Loucy (cell line): Measurements from ENCODE around the gene PROP1.
"Not testable (repeated sequence)": the region's sequence is repeated elsewhere in the genome, so short reads cannot be mapped to it uniquely, and the experiment has no call there.

Experiments
- H2AFZ ChIP-seq: fragments of 200-600 bp; sonication (generic); 2 replicates; pipeline ENCODE4 v1.6.0; 2016; ENCODE audit warnings: antibody characterized with exemption, mild to moderate bottlenecking, low read length, moderate library complexity
- H3F3A ChIP-seq: fragments of 200-600 bp; 2 replicates; pipeline ENCODE4 v1.6.0; 2016; ENCODE audit warnings: antibody characterized with exemption, low read depth, mild to moderate bottlenecking
- H3K27me3 ChIP-seq: fragments of 200-600 bp; sonication (generic); 2 replicates; pipeline ENCODE4 v1.6.1; 2014; ENCODE audit warnings: low read length, mild to moderate bottlenecking; ENCODE audit not compliant: insufficient read depth, poor library complexity, severe bottlenecking
- H3K36me3 ChIP-seq: fragments of 200-600 bp; sonication (generic); 2 replicates; pipeline ENCODE4 v1.6.1; 2016; ENCODE audit warnings: low read length; ENCODE audit not compliant: insufficient read depth
- H3K4me1 ChIP-seq: fragments of 200-600 bp; sonication (generic); 2 replicates; pipeline ENCODE4 v1.5.1; 2014; ENCODE audit warnings: low read length, mild to moderate bottlenecking; ENCODE audit not compliant: insufficient read depth, poor library complexity, severe bottlenecking
- H3K4me2 ChIP-seq: fragments of 200-600 bp; sonication (generic); 2 replicates; pipeline ENCODE4 v1.6.0; 2014; ENCODE audit warnings: antibody characterized with exemption, low read length, low read depth, mild to moderate bottlenecking; ENCODE audit not compliant: poor library complexity, severe bottlenecking
- H3K4me3 ChIP-seq: fragments of 200-600 bp; sonication (generic); 2 replicates; pipeline ENCODE4 v1.5.1; 2014; ENCODE audit warnings: low read length, mild to moderate bottlenecking, mixed read lengths; ENCODE audit not compliant: poor library complexity, severe bottlenecking
- H3K79me2 ChIP-seq: fragments of 200-600 bp; sonication (generic); 2 replicates; pipeline ENCODE4 v1.6.1; 2014; ENCODE audit warnings: low read length; ENCODE audit not compliant: insufficient read depth
- H3K9ac ChIP-seq: fragments of 200-600 bp; sonication (generic); 2 replicates; pipeline ENCODE4 v1.6.0; 2014; ENCODE audit warnings: mild to moderate bottlenecking, low read depth, low read length, moderate library complexity; ENCODE audit not compliant: poor library complexity, severe bottlenecking
- H3K9me2 ChIP-seq: fragments of 200-600 bp; sonication (generic); replicated peaks from 2 replicates; pipeline ENCODE4 v1.6.1; 2016; ENCODE audit warnings: low read depth, low read length, mixed read lengths
- H3K9me3 ChIP-seq: fragments of 200-600 bp; sonication (generic); 2 replicates; pipeline ENCODE4 v1.6.1; 2014; ENCODE audit warnings: mild to moderate bottlenecking, antibody characterized with exemption, low read length, low read depth; ENCODE audit not compliant: insufficient read depth
- H4K20me1 ChIP-seq: fragments of 200-600 bp; sonication (generic); 2 replicates; pipeline ENCODE4 v1.6.0; 2014; ENCODE audit warnings: antibody characterized with exemption, low read length, mild to moderate bottlenecking; ENCODE audit not compliant: insufficient read depth, poor library complexity, severe bottlenecking

Gene PROP1

DNA sequence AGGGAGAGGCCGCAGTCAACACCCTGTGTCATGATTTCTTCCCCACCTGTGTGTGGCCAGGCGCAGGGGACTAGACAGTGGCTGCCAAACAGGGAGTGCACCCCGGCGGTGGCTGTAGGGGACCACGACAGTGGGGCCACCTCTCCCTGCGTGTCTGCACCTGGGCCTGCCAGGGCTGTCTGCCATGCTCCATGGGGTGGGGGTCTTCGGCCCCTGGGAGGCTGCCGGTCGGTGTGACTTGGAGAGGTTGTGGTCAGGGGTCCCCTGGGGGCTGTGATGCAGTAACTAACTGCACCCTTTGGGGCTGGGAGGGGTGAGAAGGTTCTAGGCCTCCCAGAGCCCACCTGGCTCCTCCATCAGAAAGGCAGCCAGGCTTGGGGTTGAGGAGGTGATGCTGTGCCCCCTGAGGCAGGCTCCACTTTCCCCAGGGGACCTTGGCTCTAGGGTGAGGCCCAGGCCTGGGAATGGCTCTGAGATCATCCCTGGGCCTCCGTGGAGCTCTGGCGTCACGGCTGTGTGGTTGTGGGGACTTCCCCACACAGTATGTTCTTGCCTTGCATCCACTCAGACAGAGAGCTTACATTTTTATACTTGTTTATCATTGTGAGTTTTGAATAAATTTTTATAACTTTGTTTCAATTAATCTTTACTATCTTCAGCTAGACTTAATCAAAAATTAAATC, 50.3 kb downstream of the PROP1 start:
- not testable (repeated sequence) for H3K9me3 ChIP-seq, H3F3A ChIP-seq, H3K9ac ChIP-seq, H2AFZ ChIP-seq, H3K9me2 ChIP-seq, H4K20me1 ChIP-seq, H3K27me3 ChIP-seq, H3K4me1 ChIP-seq, H3K36me3 ChIP-seq, H3K79me2 ChIP-seq, H3K4me3 ChIP-seq, H3K4me2 ChIP-seq

DNA sequence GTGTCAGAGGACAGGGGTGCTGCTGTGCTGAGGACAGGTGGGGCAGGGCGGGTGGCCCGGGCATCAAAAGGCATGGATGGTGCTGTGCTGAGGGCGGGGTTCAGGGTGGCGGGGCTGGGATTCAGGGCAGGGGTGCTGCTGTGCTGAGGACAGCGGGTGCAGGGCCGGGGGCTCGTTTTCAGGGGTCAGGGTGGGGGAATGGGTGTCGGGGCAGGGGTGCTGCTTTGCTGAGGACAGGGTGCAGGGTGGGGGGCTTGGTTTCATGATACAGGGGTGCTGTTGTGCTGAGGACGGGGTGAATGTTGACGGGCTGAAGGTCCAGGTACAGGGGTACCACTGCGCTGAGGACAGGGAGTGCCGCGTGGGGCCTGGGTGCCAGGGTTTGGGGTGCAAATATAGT, 50.9 kb downstream of the PROP1 start:
- H3K27me3 ChIP-seq, H4K20me1 ChIP-seq, H3K9me2 ChIP-seq, H3K4me3 ChIP-seq, H3F3A ChIP-seq, H3K9me3 ChIP-seq, H3K9ac ChIP-seq, H2AFZ ChIP-seq, H3K36me3 ChIP-seq, H3K4me1 ChIP-seq, H3K79me2 ChIP-seq: not testable (repeated sequence)
- H3K4me2 ChIP-seq = peak overlapping the region; percentile 37

- not testable (repeated sequence) for H2AFZ ChIP-seq, H3K27me3 ChIP-seq, H4K20me1 ChIP-seq, H3K9ac ChIP-seq, H3K36me3 ChIP-seq, H3K4me1 ChIP-seq, H3F3A ChIP-seq, H3K9me2 ChIP-seq, H3K9me3 ChIP-seq, H3K79me2 ChIP-seq
- Histone ChIP-seq H3K4me2 (peak overlapping the region; percentile 37), H3K4me3 (peak overlapping the region; percentile 66)
Measured at GRCh38 chr5:177943805-177944736, 52.0 kb downstream of the PROP1 start.

- H3K79me2 ChIP-seq, H4K20me1 ChIP-seq, H3K27me3 ChIP-seq, H2AFZ ChIP-seq, H3K9me2 ChIP-seq, H3F3A ChIP-seq, H3K9ac ChIP-seq, H3K4me3 ChIP-seq, H3K4me1 ChIP-seq, H3K36me3 ChIP-seq, H3K4me2 ChIP-seq, H3K9me3 ChIP-seq: not testable (repeated sequence)
Measured at GRCh38 chr5:177942896-177943295, 53.1 kb downstream of the PROP1 start.
